HL-60 (cell line): Measurements from ENCODE around the gene LRP5.

ENCODE experiments used
- GABPA ChIP-seq: IDR thresholded peaks from 2 replicates; pipeline ENCODE4 v1.6.1; 2012; ENCODE audit warnings: low read depth
- POLR2AphosphoS5 ChIP-seq: IDR thresholded peaks from 2 replicates; pipeline ENCODE4 v1.6.1; 2012; ENCODE audit warnings: low read depth
- SPI1 ChIP-seq: IDR thresholded peaks from 2 replicates; pipeline ENCODE4 v1.6.1; 2012; ENCODE audit warnings: low read depth, mild to moderate bottlenecking, borderline replicate concordance
- TF ChIP-seq, protein P1 (sequence below): IDR thresholded peaks from one replicate; pipeline ENCODE4 v1.5.1; 2011; ENCODE audit warnings: low read length, control low read depth, inconsistent platforms; ENCODE audit not compliant: insufficient read depth
- TF ChIP-seq, protein P2 (sequence below): IDR thresholded peaks from 2 replicates; pipeline ENCODE4 v1.6.1; 2012; ENCODE audit warnings: low read depth; ENCODE audit not compliant: insufficient replicate concordance

DNA sequence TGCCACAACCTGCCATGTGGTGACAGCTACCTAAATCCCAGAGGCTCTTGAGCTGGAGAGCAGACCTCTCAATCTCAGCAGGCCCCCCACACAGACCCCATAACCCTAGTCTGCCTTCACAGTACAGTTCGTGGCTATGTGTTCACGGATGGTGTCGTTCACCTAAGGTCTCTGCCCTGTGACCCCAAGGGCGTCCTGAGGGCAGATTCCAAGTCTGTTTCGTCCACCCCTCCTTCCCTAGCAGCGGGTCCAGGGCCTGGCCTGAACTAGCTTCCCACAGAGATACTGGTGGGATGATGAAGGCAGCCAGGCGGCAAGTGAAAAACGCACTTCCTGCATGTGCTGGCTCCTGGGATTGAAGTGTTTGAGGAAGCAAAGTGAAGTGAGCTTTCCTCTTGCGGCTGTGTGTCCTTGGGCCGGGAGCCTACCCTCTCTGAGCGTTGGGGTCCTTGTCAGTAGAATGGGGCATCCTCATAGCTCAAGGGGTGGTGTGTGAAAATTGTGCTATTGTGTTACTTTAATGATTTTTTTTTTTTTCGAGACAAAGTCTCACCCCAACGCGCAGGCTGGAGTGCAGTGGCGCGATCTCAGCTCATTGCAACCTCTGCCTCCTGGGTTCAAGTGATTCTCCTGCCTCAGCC, 70.1 kb downstream of the LRP5 start:
- TF ChIP-seq POLR2AphosphoS5 (no peak), GABPA (no peak), SPI1 (no peak)
- TF ChIP-seq, protein P1, sequence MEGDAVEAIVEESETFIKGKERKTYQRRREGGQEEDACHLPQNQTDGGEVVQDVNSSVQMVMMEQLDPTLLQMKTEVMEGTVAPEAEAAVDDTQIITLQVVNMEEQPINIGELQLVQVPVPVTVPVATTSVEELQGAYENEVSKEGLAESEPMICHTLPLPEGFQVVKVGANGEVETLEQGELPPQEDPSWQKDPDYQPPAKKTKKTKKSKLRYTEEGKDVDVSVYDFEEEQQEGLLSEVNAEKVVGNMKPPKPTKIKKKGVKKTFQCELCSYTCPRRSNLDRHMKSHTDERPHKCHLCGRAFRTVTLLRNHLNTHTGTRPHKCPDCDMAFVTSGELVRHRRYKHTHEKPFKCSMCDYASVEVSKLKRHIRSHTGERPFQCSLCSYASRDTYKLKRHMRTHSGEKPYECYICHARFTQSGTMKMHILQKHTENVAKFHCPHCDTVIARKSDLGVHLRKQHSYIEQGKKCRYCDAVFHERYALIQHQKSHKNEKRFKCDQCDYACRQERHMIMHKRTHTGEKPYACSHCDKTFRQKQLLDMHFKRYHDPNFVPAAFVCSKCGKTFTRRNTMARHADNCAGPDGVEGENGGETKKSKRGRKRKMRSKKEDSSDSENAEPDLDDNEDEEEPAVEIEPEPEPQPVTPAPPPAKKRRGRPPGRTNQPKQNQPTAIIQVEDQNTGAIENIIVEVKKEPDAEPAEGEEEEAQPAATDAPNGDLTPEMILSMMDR = no peak
- TF ChIP-seq, protein P2, sequence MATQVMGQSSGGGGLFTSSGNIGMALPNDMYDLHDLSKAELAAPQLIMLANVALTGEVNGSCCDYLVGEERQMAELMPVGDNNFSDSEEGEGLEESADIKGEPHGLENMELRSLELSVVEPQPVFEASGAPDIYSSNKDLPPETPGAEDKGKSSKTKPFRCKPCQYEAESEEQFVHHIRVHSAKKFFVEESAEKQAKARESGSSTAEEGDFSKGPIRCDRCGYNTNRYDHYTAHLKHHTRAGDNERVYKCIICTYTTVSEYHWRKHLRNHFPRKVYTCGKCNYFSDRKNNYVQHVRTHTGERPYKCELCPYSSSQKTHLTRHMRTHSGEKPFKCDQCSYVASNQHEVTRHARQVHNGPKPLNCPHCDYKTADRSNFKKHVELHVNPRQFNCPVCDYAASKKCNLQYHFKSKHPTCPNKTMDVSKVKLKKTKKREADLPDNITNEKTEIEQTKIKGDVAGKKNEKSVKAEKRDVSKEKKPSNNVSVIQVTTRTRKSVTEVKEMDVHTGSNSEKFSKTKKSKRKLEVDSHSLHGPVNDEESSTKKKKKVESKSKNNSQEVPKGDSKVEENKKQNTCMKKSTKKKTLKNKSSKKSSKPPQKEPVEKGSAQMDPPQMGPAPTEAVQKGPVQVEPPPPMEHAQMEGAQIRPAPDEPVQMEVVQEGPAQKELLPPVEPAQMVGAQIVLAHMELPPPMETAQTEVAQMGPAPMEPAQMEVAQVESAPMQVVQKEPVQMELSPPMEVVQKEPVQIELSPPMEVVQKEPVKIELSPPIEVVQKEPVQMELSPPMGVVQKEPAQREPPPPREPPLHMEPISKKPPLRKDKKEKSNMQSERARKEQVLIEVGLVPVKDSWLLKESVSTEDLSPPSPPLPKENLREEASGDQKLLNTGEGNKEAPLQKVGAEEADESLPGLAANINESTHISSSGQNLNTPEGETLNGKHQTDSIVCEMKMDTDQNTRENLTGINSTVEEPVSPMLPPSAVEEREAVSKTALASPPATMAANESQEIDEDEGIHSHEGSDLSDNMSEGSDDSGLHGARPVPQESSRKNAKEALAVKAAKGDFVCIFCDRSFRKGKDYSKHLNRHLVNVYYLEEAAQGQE = no peak
